ENCODE measurements around the gene DGKB.

GRCh38 chr7:14258441-14258840 is 644.1 kb downstream of the DGKB start:
- no peak for TF ChIP-seq CTCF (IDR thresholded peaks at IDR 0.05)
- no peak for TF ChIP-seq EP300 (IDR thresholded peaks at IDR 0.05)
- TF ChIP-seq POLR2AphosphoS5 (IDR thresholded peaks at IDR 0.05), result no peak

Measured in stomach (tissue), 4 donors.